DMS153 treated with DMSO at 0.1 percent for 48 hours (cell line): ENCODE measurements around the gene STK11.
A peak's percentile ranks its signal among the peaks of the same experiment; 100 is the strongest.
"Not testable (repeated sequence)": the region's sequence is repeated elsewhere in the genome, so short reads cannot be mapped to it uniquely, and the experiment has no call there.

Experiments
- DNase-seq: peaks from one replicate; lab custom pipeline; 2025; ENCODE audit not compliant: unreplicated experiment; lab: John Stamatoyannopoulos, UW

STK11 gene

GRCh38 chr19:1237027-1237659 lies 31.6 kb downstream of the STK11 start:
- no peak for DNase-seq

- no peak for DNase-seq
Observed at GRCh38 chr19:1237754-1238368, 32.3 kb downstream of the STK11 start, which contains the start of gene CBARP. Gene CBARP, minus strand, starts transcription at chr19:1238005. Its CDS starts 1,905 bp downstream, at chr19:1236100.

GRCh38 chr19:1238369-1239303 lies 33.1 kb downstream of the STK11 start:
- no peak for DNase-seq

- DNase-seq = no peak
Observed at GRCh38 chr19:1239420-1239795, 33.8 kb downstream of the STK11 start.

- peak; percentile 31 for DNase-seq
Observed at GRCh38 chr19:1239796-1240737, 34.5 kb downstream of the STK11 start.

GRCh38 chr19:1240925-1241324 lies 35.3 kb downstream of the STK11 start:
- no peak for DNase-seq

GRCh38 chr19:1241417-1242095 lies 36.0 kb downstream of the STK11 start, which contains the start of gene ATP5F1D:
Gene ATP5F1D, plus strand, starts transcription at chr19:1241751. Its CDS starts 100 bp downstream, at chr19:1241851.
- DNase-seq = peak; percentile 71

- no peak for DNase-seq
Observed at GRCh38 chr19:1243768-1244692, 38.5 kb downstream of the STK11 start.

GRCh38 chr19:1244693-1245451 lies 39.3 kb downstream of the STK11 start:
- no peak for DNase-seq

- DNase-seq = no peak
Observed at GRCh38 chr19:1245494-1246264, 40.1 kb downstream of the STK11 start.

GRCh38 chr19:1246265-1247087 lies 40.9 kb downstream of the STK11 start:
- DNase-seq = not testable (repeated sequence)

GRCh38 chr19:1247748-1248138 lies 42.2 kb downstream of the STK11 start:
- no peak for DNase-seq

- DNase-seq = no peak
Observed at GRCh38 chr19:1248139-1248785, 42.7 kb downstream of the STK11 start, which contains the start of gene MIDN. Gene MIDN, plus strand, starts transcription at chr19:1248583. Its CDS starts 1,714 bp downstream, at chr19:1250297.

- DNase-seq = no peak
Observed at GRCh38 chr19:1248786-1249297, 43.3 kb downstream of the STK11 start.

- peak; percentile 49 for DNase-seq
Observed at GRCh38 chr19:1249298-1249989, 43.9 kb downstream of the STK11 start.
